GM12878 (cell line): Measurements from ENCODE around the gene VAV2. TPM values are rescaled to one million over a fixed set of nuclear protein-coding genes. Genes with fewer than 3 reads are reported as not detected.

Source experiments
- ATAC-seq: fragments of 200-7000 bp; cut with Tn5 transposase; 3 replicates; pipeline ENCODE4 v1.9.1; 2020; ENCODE audit warnings: mild to moderate bottlenecking, moderate library complexity
- BruUV-seq: library from RNA; stranded (reverse); fragments of 400-500 nt; replicated peaks from 2 replicates; lab custom pipeline; 2021; lab: Mats Ljungman, UMichigan
- CTCF ChIA-PET: fragments of 300-600 bp; sonication (Branson Sonifier 250); formaldehyde crosslinking; extraction: SDS; loops from one replicate; lab custom pipeline; 2021; ENCODE audit warnings: inconsistent platforms; lab: Yijun Ruan, JAX
- POLR2A ChIA-PET: fragments of 350-600 bp; formaldehyde crosslinking; extraction: SDS; loops from one replicate; lab custom pipeline; 2021; ENCODE audit warnings: inconsistent platforms; lab: Charles Lee
- RAD21 ChIA-PET: fragments of 300-600 bp; sonication (Branson Sonifier 250); formaldehyde crosslinking; loops from one replicate; lab custom pipeline; 2023; ENCODE audit warnings: antibody characterized with exemption; ENCODE audit not compliant: unreplicated experiment; lab: Charles Lee
- SMC1A ChIA-PET: fragments of 300-600 bp; sonication (Branson Sonifier 250); formaldehyde crosslinking; loops from one replicate; lab custom pipeline; 2023; ENCODE audit not compliant: unreplicated experiment, uncharacterized antibody; lab: Charles Lee
- DNase-seq: peaks from one replicate; pipeline ENCODE4 v3.0.0-alpha.2; 2011; ENCODE audit warnings: low read depth, low spot score
- FAIRE-seq: peaks from 3 replicates; lab custom pipeline; 2011; peaks lifted over from hg19 to GRCh38; lab: Jason Lieb, UNC
- H2AFZ ChIP-seq: 2 replicates; pipeline ENCODE4 v1.6.0; 2011; ENCODE audit warnings: low read depth, low read length, control low read depth; ENCODE audit not compliant: control insufficient read depth
- H3K27ac ChIP-seq: 2 replicates; pipeline ENCODE4 v1.5.1; 2011; ENCODE audit warnings: control low read depth; ENCODE audit not compliant: control insufficient read depth, insufficient read depth
- H3K27me3 ChIP-seq, 2 experiments: replicated peaks in 1 of 2; 2 replicates each; pipeline versions ENCODE4 v1.6.0 to v1.6.1; 2011; ENCODE audit warnings: low read length in 1 of 2; ENCODE audit not compliant: control insufficient read depth in 2 of 2, insufficient read depth in 2 of 2
- H3K36me3 ChIP-seq, 2 experiments: 2 replicates each; pipeline ENCODE4 v1.5.1; 2011; ENCODE audit warnings: low read length in 1 of 2; ENCODE audit not compliant: control insufficient read depth in 2 of 2, insufficient read depth in 2 of 2
- H3K4me1 ChIP-seq: 2 replicates; pipeline ENCODE4 v1.6.1; 2011; ENCODE audit warnings: mild to moderate bottlenecking, low read length, moderate library complexity, mixed read lengths; ENCODE audit not compliant: control insufficient read depth, insufficient read depth
- H3K4me2 ChIP-seq: 2 replicates; pipeline ENCODE4 v1.6.0; 2011; ENCODE audit warnings: control low read depth; ENCODE audit not compliant: control insufficient read depth, insufficient read depth
- H3K4me3 ChIP-seq: fragments of 200-600 bp; sonication (generic); 2 replicates; pipeline ENCODE4 v1.5.1; 2016
- H3K79me2 ChIP-seq: 2 replicates; pipeline ENCODE4 v1.6.0; 2011; ENCODE audit warnings: low read length; ENCODE audit not compliant: control insufficient read depth, insufficient read depth
- H3K9ac ChIP-seq: 2 replicates; pipeline ENCODE4 v1.8.0; 2011; ENCODE audit warnings: low read length, control low read depth, mixed read lengths; ENCODE audit not compliant: control insufficient read depth, insufficient read depth
- H3K9me3 ChIP-seq: replicated peaks from 3 replicates; pipeline ENCODE4 v1.5.1; 2011; ENCODE audit warnings: mild to moderate bottlenecking, low read length; ENCODE audit not compliant: control insufficient read depth, insufficient read depth
- H4K20me1 ChIP-seq: 2 replicates; pipeline ENCODE4 v1.6.0; 2011; ENCODE audit not compliant: control insufficient read depth, insufficient read depth
- BACH1 ChIP-seq: fragments of 450-650 bp; IDR thresholded peaks from 2 replicates; pipeline ENCODE4 v1.6.1; 2017; ENCODE audit warnings: mild to moderate bottlenecking, borderline replicate concordance
- BMI1 ChIP-seq: fragments of 450-650 bp; IDR thresholded peaks from 2 replicates; pipeline ENCODE4 v1.6.1; 2016; ENCODE audit warnings: mild to moderate bottlenecking, moderate library complexity, borderline replicate concordance
- CBX5 ChIP-seq: sonication (generic); IDR thresholded peaks from 2 replicates; pipeline ENCODE4 v1.6.1; 2016; ENCODE audit warnings: low read depth, moderate library complexity, mild to moderate bottlenecking, inconsistent platforms
- EED ChIP-seq: sonication (generic); IDR thresholded peaks from 2 replicates; pipeline ENCODE4 v1.6.1; 2016; ENCODE audit warnings: antibody characterized with exemption, low read depth
- FOXK2 ChIP-seq: fragments of 450-650 bp; IDR thresholded peaks from 2 replicates; pipeline ENCODE4 v1.6.1; 2017; ENCODE audit warnings: mild to moderate bottlenecking, moderate library complexity
- JUNB ChIP-seq: IDR thresholded peaks from 2 replicates; pipeline ENCODE4 v1.6.1; 2016; ENCODE audit warnings: antibody characterized with exemption, mild to moderate bottlenecking
- NFIC ChIP-seq: IDR thresholded peaks from 2 replicates; pipeline ENCODE4 v1.6.1; 2012; ENCODE audit warnings: low read depth, mild to moderate bottlenecking, inconsistent platforms, low read length, moderate library complexity
- NR2C1 ChIP-seq: fragments of 450-650 bp; IDR thresholded peaks from 2 replicates; pipeline ENCODE4 v1.6.1; 2017; ENCODE audit warnings: antibody characterized with exemption, mild to moderate bottlenecking, moderate library complexity
- RBBP5 ChIP-seq: fragments of 200-600 bp; sonication (generic); conservative IDR thresholded peaks from 2 replicates; pipeline ENCODE4 v1.6.1; 2016
- SIN3A ChIP-seq: IDR thresholded peaks from 2 replicates; pipeline ENCODE4 v1.6.1; 2012; ENCODE audit warnings: low read depth, low read length, improper control_type of control experiment
- SPI1 ChIP-seq: IDR thresholded peaks from 2 replicates; pipeline ENCODE4 v1.6.1; 2011; ENCODE audit warnings: low read depth, mild to moderate bottlenecking, low read length, moderate library complexity, borderline replicate concordance; ENCODE audit not compliant: insufficient read depth
- SREBF1 ChIP-seq: IDR thresholded peaks from 2 replicates; pipeline ENCODE4 v1.6.1; 2012; ENCODE audit warnings: mild to moderate bottlenecking, low read length
- STAT3 ChIP-seq: IDR thresholded peaks from 2 replicates; pipeline ENCODE4 v1.6.1; 2011; ENCODE audit warnings: low read depth, low read length, improper control_type of control experiment
- WRNIP1 ChIP-seq: IDR thresholded peaks from 2 replicates; pipeline ENCODE4 v1.6.1; 2011; ENCODE audit warnings: low read depth, low read length, improper control_type of control experiment, borderline replicate concordance
- ZNF274 ChIP-seq: IDR thresholded peaks from one replicate; pipeline ENCODE4 v1.8.0; 2011; ENCODE audit not compliant: insufficient read length, insufficient read depth
- WGBS: methylation state at CpG from one replicate; pipeline ENCODE4 v1.1.6; 2016; ENCODE audit warnings: low lambda C conversion rate; ENCODE audit not compliant: insufficient replicate concordance, insufficient coverage; ENCODE audit errors: missing lambda C conversion rate; 5-methylcytosine and 5-hydroxymethylcytosine counted together
- in situ Hi-C: fragments of 300-500 bp; cut with MboI; formaldehyde crosslinking; loops from 9 replicates; pipeline ENCODE4 v1.14.3; 2018; ENCODE audit warnings: mixed read lengths
- intact Hi-C: fragments of 100-400 bp; cut with micrococcal nuclease; formaldehyde crosslinking; loops from one replicate; pipeline ENCODE4 v1.14.2; 2022; ENCODE audit not compliant: unreplicated experiment
- polyA plus RNA-seq, 11 experiments: library from polyadenylated mRNA; depleted of rRNA in 4 of 11; unstranded in 6 of 11; stranded (reverse) in 5 of 11; fragments of >200 nt; fragmentation: Nextera tagmentation in 4 of 11; fragmentation: Illumina TruSeq in 1 of 11; extraction: Ambion mirVana in 4 of 11; extraction: Trizol in 1 of 11; gene quantifications; 1 replicate in 1 of 11; 2 replicates in 10 of 11; pipeline versions ENCODE4 v1.2.1 to v1.2.3, GENCODE V29; 2011 to 2016; ENCODE audit warnings: inconsistent platforms in 2 of 11, missing spikeins in 2 of 11, low read depth in 1 of 11
- total RNA-seq, 4 experiments: library from RNA; depleted of rRNA in 3 of 4; stranded (reverse); fragments of >200 nt in 3 of 4; fragmentation: Illumina TruSeq in 1 of 4; extraction: Trizol in 1 of 4; gene quantifications; 2 replicates each; pipeline versions ENCODE4 v1.2.1 to v1.2.3, GENCODE V29; 2013 to 2021
- TF ChIP-seq, protein P1 (sequence below), 3 experiments: IDR thresholded peaks in 2 of 3; conservative IDR thresholded peaks in 1 of 3; 2 replicates each; pipeline ENCODE4 v1.5.1; 2011; ENCODE audit warnings: low read depth in 3 of 3, low read length in 3 of 3, mild to moderate bottlenecking in 3 of 3, control low read depth in 2 of 3, moderate library complexity in 2 of 3, inconsistent platforms in 1 of 3, mixed read lengths in 1 of 3; ENCODE audit not compliant: control insufficient read depth in 2 of 3, insufficient read depth in 1 of 3; ENCODE audit errors: extremely low read depth in 1 of 3
- TF ChIP-seq, protein P2 (sequence below): fragments of 450-650 bp; IDR thresholded peaks from 2 replicates; pipeline ENCODE4 v1.6.1; 2017; ENCODE audit warnings: low read depth, mild to moderate bottlenecking, moderate library complexity
- TF ChIP-seq, protein P3 (sequence below): IDR thresholded peaks from 2 replicates; pipeline ENCODE4 v1.6.1; 2011; ENCODE audit warnings: low read depth, mild to moderate bottlenecking, low read length, moderate library complexity, borderline replicate concordance; ENCODE audit errors: extremely low read depth

Gene VAV2
- total and polyA plus RNA-seq, 10 of the 15 experiments (the other 5 are each of a cell fraction or from before 2014, with no cell fraction given) = 0.13 to 43.9 (median 16.9) TPM

DNA sequence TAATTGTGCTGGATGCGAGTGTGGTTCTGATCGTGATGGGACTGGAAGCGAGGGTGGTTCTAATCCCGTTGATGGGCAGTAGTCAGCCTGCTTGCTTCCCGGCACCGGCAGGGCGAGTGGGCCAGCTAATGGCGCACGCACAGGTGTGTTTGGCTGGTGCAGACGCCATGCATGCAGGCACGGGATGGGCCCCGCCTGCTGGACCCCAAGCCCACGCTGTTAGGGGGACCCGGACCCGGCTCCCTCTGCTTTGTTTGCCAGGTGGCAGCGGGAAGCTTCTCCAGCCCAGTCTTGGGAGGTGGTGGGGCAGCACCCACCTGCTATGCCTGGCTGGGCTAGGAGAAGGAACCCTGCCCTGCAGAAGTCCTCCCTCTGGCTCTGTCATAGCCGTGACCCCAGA is 70.3 kb downstream of the VAV2 start (continued):
- TF ChIP-seq, protein P1, sequence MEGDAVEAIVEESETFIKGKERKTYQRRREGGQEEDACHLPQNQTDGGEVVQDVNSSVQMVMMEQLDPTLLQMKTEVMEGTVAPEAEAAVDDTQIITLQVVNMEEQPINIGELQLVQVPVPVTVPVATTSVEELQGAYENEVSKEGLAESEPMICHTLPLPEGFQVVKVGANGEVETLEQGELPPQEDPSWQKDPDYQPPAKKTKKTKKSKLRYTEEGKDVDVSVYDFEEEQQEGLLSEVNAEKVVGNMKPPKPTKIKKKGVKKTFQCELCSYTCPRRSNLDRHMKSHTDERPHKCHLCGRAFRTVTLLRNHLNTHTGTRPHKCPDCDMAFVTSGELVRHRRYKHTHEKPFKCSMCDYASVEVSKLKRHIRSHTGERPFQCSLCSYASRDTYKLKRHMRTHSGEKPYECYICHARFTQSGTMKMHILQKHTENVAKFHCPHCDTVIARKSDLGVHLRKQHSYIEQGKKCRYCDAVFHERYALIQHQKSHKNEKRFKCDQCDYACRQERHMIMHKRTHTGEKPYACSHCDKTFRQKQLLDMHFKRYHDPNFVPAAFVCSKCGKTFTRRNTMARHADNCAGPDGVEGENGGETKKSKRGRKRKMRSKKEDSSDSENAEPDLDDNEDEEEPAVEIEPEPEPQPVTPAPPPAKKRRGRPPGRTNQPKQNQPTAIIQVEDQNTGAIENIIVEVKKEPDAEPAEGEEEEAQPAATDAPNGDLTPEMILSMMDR (IDR thresholded peaks at IDR 0.05 in 2 of 3, conservative IDR thresholded peaks at IDR 0.05 in 1 of 3; ENCODE audit: control insufficient read depth in 2 of 3, extremely low read depth in 1 of 3, insufficient read depth in 1 of 3, low read depth in 3 of 3, low read length in 3 of 3) = no peak
- no peak for TF ChIP-seq EED

DNA sequence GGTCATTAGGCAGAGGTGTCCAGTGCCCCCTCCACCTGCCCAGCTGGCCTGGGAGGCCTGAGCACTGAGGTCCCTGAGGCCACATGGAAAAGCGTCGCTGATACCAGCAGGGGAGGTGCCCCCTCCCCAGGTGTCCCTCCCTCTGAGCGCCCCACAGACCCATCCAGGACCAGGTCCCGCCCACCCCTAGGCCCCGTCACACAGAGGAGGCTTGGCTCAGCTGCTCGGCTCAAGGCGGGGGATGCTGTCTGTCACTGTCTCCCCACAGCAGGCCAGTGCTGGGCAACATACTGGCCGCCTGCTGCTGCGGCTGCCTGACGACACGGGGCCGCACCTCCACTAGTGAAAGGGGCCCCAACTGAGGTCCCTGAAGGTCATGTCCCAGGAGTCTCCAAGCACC is 71.7 kb downstream of the VAV2 start:
- H3K79me2 ChIP-seq = peaks cover 23% of the 10 kb centered on the region
- SMC1A ChIA-PET = no interaction called here
- DNase-seq (no peak), ATAC-seq (no peak), FAIRE-seq (no peak)
- H4K20me1 ChIP-seq = no peaks in the 10 kb centered on the region
- CTCF ChIA-PET = no interaction called here
- H3K36me3 ChIP-seq = peaks cover 1 to 3% of the 10 kb centered on the region in 2 experiments; a peak in 3 of 4 replicates
- H3K4me3 ChIP-seq = no peak overlapping the region
- in situ Hi-C loops = no loop called here
- BruUV-seq = no TSS peak
- H3K27me3 ChIP-seq = no peaks in the 10 kb centered on the region
- H3K9me3 ChIP-seq = no peaks in the 10 kb centered on the region; the same call in 2 of the 3 replicates
- POLR2A ChIA-PET = no interaction called here
- no peak overlapping the region for H2AFZ ChIP-seq
- intact Hi-C loops = no loop called here
- H3K27ac ChIP-seq = no peak overlapping the region
- no peaks in the 10 kb centered on the region for H3K4me1 ChIP-seq
- WGBS = 96% methylated on average over 8 of the region's 12 CpGs
- no peak overlapping the region for H3K4me2 ChIP-seq
- no peak overlapping the region for H3K9ac ChIP-seq
- RAD21 ChIA-PET = no interaction called here
- TF ChIP-seq CBX5 (no peak), BACH1 (no peak), ZNF274 (no peak), STAT3 (no peak), BMI1 (no peak), SPI1 (no peak), RBBP5 (no peak), NR2C1 (no peak), NFIC (no peak), FOXK2 (no peak), SREBF1 (no peak), SIN3A (no peak), WRNIP1 (no peak), JUNB (no peak)
- TF ChIP-seq, protein P2, sequence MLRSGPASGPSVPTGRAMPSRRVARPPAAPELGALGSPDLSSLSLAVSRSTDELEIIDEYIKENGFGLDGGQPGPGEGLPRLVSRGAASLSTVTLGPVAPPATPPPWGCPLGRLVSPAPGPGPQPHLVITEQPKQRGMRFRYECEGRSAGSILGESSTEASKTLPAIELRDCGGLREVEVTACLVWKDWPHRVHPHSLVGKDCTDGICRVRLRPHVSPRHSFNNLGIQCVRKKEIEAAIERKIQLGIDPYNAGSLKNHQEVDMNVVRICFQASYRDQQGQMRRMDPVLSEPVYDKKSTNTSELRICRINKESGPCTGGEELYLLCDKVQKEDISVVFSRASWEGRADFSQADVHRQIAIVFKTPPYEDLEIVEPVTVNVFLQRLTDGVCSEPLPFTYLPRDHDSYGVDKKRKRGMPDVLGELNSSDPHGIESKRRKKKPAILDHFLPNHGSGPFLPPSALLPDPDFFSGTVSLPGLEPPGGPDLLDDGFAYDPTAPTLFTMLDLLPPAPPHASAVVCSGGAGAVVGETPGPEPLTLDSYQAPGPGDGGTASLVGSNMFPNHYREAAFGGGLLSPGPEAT = no peak
- TF ChIP-seq, protein P3, sequence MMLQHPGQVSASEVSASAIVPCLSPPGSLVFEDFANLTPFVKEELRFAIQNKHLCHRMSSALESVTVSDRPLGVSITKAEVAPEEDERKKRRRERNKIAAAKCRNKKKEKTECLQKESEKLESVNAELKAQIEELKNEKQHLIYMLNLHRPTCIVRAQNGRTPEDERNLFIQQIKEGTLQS = no peak
- TF ChIP-seq, protein P1 (IDR thresholded peaks at IDR 0.05 in 2 of 3, conservative IDR thresholded peaks at IDR 0.05 in 1 of 3; ENCODE audit: control insufficient read depth in 2 of 3, extremely low read depth in 1 of 3, insufficient read depth in 1 of 3, low read depth in 3 of 3, low read length in 3 of 3) = no peak
